HG03460 (cell line): ENCODE measurements around the gene PKP4.
"Not testable (repeated sequence)": the region's sequence is repeated elsewhere in the genome, so short reads cannot be mapped to it uniquely, and the experiment has no call there.

Experiments used
- ATAC-seq: cut with Tn5 transposase; IDR thresholded peaks from one replicate; pipeline ENCODE4 v1.9.1; 2021; ENCODE audit not compliant: unreplicated experiment

PKP4 gene, protein sequence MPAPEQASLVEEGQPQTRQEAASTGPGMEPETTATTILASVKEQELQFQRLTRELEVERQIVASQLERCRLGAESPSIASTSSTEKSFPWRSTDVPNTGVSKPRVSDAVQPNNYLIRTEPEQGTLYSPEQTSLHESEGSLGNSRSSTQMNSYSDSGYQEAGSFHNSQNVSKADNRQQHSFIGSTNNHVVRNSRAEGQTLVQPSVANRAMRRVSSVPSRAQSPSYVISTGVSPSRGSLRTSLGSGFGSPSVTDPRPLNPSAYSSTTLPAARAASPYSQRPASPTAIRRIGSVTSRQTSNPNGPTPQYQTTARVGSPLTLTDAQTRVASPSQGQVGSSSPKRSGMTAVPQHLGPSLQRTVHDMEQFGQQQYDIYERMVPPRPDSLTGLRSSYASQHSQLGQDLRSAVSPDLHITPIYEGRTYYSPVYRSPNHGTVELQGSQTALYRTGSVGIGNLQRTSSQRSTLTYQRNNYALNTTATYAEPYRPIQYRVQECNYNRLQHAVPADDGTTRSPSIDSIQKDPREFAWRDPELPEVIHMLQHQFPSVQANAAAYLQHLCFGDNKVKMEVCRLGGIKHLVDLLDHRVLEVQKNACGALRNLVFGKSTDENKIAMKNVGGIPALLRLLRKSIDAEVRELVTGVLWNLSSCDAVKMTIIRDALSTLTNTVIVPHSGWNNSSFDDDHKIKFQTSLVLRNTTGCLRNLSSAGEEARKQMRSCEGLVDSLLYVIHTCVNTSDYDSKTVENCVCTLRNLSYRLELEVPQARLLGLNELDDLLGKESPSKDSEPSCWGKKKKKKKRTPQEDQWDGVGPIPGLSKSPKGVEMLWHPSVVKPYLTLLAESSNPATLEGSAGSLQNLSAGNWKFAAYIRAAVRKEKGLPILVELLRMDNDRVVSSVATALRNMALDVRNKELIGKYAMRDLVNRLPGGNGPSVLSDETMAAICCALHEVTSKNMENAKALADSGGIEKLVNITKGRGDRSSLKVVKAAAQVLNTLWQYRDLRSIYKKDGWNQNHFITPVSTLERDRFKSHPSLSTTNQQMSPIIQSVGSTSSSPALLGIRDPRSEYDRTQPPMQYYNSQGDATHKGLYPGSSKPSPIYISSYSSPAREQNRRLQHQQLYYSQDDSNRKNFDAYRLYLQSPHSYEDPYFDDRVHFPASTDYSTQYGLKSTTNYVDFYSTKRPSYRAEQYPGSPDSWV

GRCh38 chr2:158456309-158457066, at the start of gene PKP4, which contains the start of gene CCDC148:
TSS of gene PKP4 (plus strand) at chr2:158456952. CDS start at chr2:158533185, 76,233 bp downstream.
TSS of gene CCDC148 (minus strand) at chr2:158456753. CDS start at chr2:158456439, 314 bp downstream.
- peak; percentile 91 for ATAC-seq

- ATAC-seq, result no peak
These were observed 49.7 kb upstream of the PKP4 start for GRCh38 chr2:158407031-158407430.

GRCh38 chr2:158410132-158410531, 46.6 kb upstream of the PKP4 start:
- no peak for ATAC-seq

DNA sequence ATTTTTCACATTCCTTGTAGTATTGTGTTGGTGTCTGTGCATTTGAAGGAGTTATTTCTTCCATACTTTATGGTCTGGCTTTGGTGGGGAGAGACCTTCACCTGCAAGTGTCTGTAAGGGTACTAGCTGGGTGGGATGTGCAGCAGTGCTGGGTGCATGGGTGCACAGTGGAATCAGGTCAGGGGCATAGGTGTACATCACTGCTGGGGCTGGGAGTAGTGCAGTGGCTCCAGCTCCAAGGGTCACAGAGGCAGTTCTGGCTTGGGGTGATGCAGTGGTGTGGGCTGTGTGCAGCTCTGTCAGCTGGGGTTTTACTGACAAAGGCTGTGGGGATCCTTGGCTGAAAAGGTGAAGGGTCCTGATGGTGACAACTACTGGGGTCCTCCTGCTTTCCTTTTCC, 45.0 kb upstream of the PKP4 start:
- no peak for ATAC-seq

DNA sequence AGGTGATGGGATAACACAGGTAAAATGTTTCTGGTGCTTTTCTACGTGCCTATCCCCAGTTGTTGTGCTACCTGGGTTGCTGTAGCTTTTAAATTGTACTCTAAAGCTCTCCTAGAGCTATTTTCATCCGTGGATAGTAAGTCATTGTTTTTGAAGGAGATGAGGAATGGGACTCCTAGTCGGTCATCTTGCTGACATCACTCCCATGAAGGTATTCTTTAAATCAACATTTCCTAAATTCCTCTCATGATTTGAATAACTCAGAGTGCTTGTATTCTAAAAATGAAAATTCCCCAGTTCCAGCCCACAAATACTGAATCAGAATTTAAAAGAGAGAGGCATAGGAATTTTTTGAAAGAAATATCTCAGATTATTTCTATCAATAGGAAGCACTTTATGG, 44.5 kb upstream of the PKP4 start:
- ATAC-seq, result no peak

DNA sequence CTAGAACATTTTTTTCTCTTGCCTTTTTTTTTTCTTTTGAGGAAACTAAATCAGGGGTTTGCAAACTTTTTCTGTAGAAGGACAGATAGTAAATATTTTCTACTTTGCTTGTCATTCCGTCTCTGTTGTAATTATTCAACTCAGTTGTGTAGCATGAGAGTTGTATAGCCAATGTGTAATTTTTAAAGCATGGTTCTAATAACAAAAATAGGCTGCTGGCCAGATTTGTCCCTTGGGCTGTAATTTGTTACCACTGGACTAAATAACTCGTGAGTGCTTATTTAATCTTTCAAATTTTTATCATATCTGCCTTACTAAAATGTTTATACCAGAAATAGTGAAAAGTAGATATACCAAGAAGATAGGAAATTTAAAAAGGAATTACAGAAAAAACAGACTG, 43.2 kb upstream of the PKP4 start:
- ATAC-seq, result no peak

DNA sequence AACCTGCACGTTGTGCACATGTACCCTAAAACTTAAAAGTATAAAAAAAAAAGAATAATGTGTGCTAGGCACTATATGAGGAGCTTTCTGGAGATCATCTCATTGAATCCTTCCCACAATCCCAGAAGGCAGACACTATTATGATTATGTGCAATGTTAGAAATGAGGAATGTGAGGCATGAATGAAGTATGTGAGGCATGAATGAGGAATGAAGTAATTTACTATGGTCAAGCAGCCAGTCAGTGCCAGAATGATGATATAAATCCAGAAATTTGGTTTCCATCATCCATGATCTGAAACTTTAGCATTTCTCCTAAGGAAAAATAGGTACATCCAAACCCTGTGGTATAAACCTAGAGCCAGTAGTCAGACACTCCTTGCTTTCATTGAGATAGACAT, 42.2 kb upstream of the PKP4 start:
- ATAC-seq, result no peak

GRCh38 chr2:158432117-158432516, 24.6 kb upstream of the PKP4 start:
- ATAC-seq, result no peak

DNA sequence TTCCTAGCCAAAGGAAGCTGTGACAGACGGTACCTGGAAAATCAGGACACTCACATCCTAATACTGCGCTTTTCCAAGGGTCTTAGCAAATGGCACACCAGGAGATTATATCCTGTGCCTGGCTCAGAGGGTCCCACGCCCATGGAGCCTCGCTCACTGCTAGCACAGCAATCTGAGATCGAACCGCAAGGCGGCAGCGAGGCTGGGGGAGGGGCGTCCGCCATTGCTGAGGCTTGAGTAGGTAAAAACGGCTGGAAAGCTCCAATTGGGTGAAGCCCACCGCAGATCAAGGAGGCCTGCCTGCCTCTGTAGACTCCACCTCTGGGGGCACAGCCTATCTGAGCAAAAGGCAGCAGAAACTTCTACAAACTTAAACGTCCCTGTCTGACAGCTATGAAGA, 23.0 kb upstream of the PKP4 start:
- ATAC-seq, result not testable (repeated sequence)

DNA sequence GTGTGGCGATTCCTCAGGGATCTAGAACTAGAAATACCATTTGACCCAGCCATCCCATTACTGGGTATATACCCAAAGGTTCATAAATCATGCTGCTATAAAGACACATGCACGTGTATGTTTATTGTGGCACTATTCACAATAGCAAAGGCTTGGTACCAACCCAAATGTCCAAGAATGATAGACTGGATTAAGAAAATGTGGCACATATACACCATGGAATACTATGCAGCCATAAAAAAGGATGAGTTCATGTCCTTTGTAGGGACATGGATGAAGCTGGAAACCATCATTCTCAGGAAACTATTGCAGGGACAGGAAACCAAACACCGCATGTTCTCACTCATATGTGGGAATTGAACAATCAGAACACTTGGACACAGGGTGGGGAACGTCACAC, 17.7 kb upstream of the PKP4 start:
- not testable (repeated sequence) for ATAC-seq

DNA sequence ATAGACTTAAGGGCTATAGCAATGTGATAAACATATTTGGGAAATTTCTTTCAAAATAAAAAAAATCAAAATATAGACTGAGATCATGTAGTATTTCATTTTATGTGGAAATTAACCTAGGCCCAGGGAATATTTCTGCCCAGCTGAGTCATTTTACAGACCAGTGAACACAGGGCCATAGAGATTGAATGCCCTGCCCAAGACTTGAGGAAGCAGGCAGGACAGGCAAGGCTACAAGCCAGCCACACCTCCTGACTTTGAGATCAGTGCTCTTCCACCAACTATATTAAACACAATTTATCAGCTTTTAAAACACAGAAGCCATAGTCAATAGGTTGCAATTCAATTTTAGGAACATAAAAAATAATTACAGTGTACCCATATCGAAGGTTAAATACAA, 13.1 kb upstream of the PKP4 start:
- ATAC-seq, result no peak

- peak; percentile 36 for ATAC-seq
These were observed 507 bp downstream of the PKP4 start for GRCh38 chr2:158457092-158457825.

GRCh38 chr2:158457826-158458616, 1.3 kb downstream of the PKP4 start:
- ATAC-seq, result peak; percentile 49

GRCh38 chr2:158458617-158458920, 1.8 kb downstream of the PKP4 start:
- ATAC-seq, result no peak

DNA sequence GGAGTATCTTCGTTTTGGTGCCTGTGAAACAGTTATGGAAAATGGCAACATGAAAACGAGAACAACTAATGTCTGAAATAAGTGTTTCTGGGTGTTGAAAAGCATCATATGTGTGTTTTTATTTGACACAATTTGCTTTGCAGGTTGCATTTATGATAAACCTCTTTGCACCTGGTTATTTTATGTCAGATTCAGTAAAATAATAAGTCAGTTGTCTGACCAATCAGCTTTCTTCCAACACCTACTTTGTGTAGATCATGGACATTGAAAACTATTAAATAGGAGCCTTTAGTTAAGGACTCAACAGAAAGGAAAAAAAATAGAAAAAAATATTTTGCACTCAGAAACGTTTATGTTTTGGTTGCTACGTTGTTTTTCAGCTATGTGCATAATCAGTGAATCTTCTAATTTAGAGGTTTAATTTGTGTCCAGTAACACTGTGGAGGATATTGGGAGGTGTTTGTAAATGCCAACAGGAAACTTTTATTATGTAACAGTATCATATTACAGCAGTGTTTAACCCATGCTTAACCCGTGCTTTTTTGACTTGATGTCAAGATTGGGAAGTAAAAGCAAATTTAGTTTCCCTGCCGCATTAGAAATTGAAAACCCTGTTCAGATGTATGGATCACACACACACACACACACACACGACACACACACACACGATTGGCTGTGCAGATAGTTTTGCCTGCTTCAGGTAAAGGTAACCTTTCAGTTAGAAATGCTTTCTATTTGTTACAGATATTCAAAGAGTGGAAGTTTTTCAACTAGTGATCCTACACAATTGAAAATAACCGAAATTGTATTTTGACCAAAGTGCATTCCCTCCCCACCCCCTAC, 2.6 kb downstream of the PKP4 start:
- no peak for ATAC-seq

DNA sequence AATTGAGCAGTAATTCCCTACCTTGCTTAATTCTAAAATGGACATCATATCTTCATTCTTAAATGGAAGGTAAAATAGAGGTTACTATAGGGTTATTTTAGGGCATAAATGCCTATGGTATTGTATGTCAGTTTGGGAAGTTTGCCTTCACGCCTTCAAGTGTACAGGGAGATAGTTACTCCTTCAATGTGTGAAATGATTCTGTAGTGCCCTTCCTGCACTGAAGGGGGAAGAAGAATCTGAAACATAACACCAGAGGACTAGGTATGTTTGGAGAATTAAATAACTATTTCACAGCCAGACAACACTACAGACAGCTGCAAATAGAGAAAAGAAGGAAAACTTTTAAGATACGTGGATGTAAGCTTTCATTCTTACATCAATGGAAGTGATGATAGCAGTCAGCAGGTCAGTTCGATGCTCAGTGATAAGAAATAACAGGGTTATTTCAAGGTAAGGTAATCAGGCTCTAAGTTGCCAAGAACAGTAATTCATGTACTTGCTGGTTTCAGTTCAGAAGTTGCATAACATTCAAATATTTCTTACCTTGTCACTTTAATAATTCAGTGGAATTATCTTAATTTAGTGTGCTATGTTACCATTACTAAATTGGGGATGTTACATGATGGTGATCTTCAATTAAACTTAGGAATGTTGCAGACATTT, 4.0 kb downstream of the PKP4 start:
- no peak for ATAC-seq

GRCh38 chr2:158463496-158464095, 6.8 kb downstream of the PKP4 start:
- no peak for ATAC-seq
